HEK293T (cell line): ENCODE data around the gene TET3.

Experiments
- ARNT ChIP-seq: fragments of 450-650 bp; IDR thresholded peaks from 2 replicates; pipeline ENCODE4 v1.6.1; 2017; ENCODE audit warnings: mild to moderate bottlenecking
- BHLHE40 ChIP-seq: fragments of 450-650 bp; IDR thresholded peaks from 2 replicates; pipeline ENCODE4 v1.6.1; 2016; ENCODE audit warnings: mild to moderate bottlenecking, moderate library complexity, borderline replicate concordance
- ELF4 ChIP-seq: fragments of 450-650 bp; IDR thresholded peaks from 2 replicates; pipeline ENCODE4 v1.6.1; 2017; ENCODE audit warnings: antibody characterized with exemption
- FOXA1 ChIP-seq: fragments of 450-650 bp; IDR thresholded peaks from 2 replicates; pipeline ENCODE4 v1.6.1; 2016; ENCODE audit warnings: mild to moderate bottlenecking
- FOXK2 ChIP-seq: fragments of 450-650 bp; IDR thresholded peaks from 2 replicates; pipeline ENCODE4 v1.6.1; 2016; ENCODE audit warnings: mild to moderate bottlenecking
- FOXM1 ChIP-seq: fragments of 450-650 bp; IDR thresholded peaks from 2 replicates; pipeline ENCODE4 v1.6.1; 2017; ENCODE audit warnings: mild to moderate bottlenecking, borderline replicate concordance
- HDGF ChIP-seq: fragments of 450-650 bp; IDR thresholded peaks from 2 replicates; pipeline ENCODE4 v1.6.1; 2017; ENCODE audit warnings: antibody characterized with exemption, borderline replicate concordance
- L3MBTL2 ChIP-seq: fragments of 450-650 bp; conservative IDR thresholded peaks from 2 replicates; pipeline ENCODE4 v1.6.1; 2016; ENCODE audit warnings: mild to moderate bottlenecking
- PKNOX1 ChIP-seq: fragments of 450-650 bp; IDR thresholded peaks from 2 replicates; pipeline ENCODE4 v1.6.1; 2016
- SP1 ChIP-seq: fragments of 450-650 bp; IDR thresholded peaks from 2 replicates; pipeline ENCODE4 v1.6.1; 2017
- SUZ12 ChIP-seq: fragments of 450-650 bp; IDR thresholded peaks from 2 replicates; pipeline ENCODE4 v1.6.1; 2016; ENCODE audit warnings: mild to moderate bottlenecking
- TARDBP ChIP-seq: fragments of 450-650 bp; IDR thresholded peaks from 2 replicates; pipeline ENCODE4 v1.6.1; 2016

GRCh38 chr2:73989972-73990371 is 5.3 kb downstream of the TET3 start:
- TF ChIP-seq SUZ12 (no peak), L3MBTL2 (no peak), HDGF (no peak), SP1 (no peak), FOXM1 (no peak), PKNOX1 (no peak), ARNT (no peak), ELF4 (no peak), FOXK2 (no peak), BHLHE40 (no peak), FOXA1 (no peak), TARDBP (no peak)
